ENCODE results near the gene IQCB1.

The IQCB1 gene

GRCh38 chr3:121759541-121760202, 75.2 kb downstream of the IQCB1 start:
- no peak for DNase-seq (ENCODE audit: low read depth)
- TF ChIP-seq, protein P1, sequence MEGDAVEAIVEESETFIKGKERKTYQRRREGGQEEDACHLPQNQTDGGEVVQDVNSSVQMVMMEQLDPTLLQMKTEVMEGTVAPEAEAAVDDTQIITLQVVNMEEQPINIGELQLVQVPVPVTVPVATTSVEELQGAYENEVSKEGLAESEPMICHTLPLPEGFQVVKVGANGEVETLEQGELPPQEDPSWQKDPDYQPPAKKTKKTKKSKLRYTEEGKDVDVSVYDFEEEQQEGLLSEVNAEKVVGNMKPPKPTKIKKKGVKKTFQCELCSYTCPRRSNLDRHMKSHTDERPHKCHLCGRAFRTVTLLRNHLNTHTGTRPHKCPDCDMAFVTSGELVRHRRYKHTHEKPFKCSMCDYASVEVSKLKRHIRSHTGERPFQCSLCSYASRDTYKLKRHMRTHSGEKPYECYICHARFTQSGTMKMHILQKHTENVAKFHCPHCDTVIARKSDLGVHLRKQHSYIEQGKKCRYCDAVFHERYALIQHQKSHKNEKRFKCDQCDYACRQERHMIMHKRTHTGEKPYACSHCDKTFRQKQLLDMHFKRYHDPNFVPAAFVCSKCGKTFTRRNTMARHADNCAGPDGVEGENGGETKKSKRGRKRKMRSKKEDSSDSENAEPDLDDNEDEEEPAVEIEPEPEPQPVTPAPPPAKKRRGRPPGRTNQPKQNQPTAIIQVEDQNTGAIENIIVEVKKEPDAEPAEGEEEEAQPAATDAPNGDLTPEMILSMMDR (IDR thresholded peaks at IDR 0.05; ENCODE audit: control insufficient read depth, insufficient read depth, low read depth, low read length, missing control alignments), result no peak
- no peak overlapping the region for H3K4me3 ChIP-seq (ENCODE audit: control insufficient read depth, low read depth, low read length)

GRCh38 chr3:121758727-121759450, 76.0 kb downstream of the IQCB1 start:
- no peak for DNase-seq (ENCODE audit: low read depth)
- TF ChIP-seq, protein P1 (IDR thresholded peaks at IDR 0.05; ENCODE audit: control insufficient read depth, insufficient read depth, low read depth, low read length, missing control alignments), result no peak
- H3K4me3 ChIP-seq (ENCODE audit: control insufficient read depth, low read depth, low read length), result no peak overlapping the region

GRCh38 chr3:121757812-121758545, 76.9 kb downstream of the IQCB1 start:
- no peak overlapping the region for H3K4me3 ChIP-seq (ENCODE audit: control insufficient read depth, low read depth, low read length)
- no peak for DNase-seq (ENCODE audit: low read depth)
- TF ChIP-seq, protein P1 (IDR thresholded peaks at IDR 0.05; ENCODE audit: control insufficient read depth, insufficient read depth, low read depth, low read length, missing control alignments), result no peak

DNA sequence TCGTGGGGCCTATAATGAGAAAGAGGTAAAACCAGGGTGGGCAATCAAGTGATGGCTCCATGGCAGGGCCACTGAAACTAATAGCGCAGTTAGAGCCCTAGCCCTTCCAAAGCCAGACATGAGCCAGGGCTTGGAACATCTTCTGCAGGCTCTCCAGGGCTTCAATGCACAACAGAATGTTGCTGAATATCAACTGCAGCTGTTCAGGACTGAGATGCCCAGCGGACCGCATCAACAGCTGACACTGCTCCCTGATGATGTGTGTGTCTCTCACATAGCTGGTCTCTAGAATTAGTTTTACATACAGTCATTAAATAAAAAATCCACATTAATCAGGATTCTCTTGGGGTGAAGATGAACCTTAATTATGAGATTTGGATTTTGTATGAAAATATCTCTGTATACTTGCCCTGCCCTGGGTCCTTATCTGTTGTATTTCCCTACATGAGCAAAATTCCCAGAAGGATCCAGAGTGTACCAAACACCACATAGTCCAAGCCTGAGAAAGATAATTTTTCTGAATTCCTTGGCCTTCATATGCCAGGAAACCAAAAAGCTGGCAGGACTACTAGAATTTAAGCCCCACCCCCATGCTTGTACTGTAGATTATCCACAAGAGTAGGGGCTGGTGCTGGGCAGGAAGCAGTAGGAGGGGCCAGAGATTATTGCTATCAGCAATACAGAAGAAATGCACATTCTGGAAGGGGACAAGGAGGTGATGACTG, 77.6 kb downstream of the IQCB1 start:
- TF ChIP-seq, protein P1 (IDR thresholded peaks at IDR 0.05; ENCODE audit: control insufficient read depth, insufficient read depth, low read depth, low read length, missing control alignments), result no peak
- H3K4me3 ChIP-seq (ENCODE audit: control insufficient read depth, low read depth, low read length), result no peak overlapping the region
- no peak for DNase-seq (ENCODE audit: low read depth)

DNA sequence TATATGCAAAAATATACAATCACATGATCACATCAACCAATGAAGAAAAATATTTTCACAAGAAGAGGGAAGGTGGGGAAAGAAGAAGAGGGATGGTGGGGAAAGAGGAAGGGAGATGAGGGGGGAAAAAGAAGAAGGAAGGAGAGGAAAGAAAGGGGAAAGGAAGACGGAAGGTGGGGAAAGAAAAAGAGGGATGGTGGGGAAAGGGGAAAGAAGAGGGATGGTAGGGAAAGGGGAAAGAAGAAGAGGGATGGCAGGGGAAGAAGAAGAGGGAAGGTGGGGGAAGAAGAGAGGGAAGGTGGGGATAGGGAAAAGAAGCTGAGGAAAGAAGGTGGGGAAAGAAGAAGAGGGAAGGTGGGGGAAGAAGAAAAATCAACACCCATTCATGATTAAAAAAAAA, 82.1 kb downstream of the IQCB1 start:
- DNase-seq (ENCODE audit: low read depth), result no peak
- TF ChIP-seq, protein P1 (IDR thresholded peaks at IDR 0.05; ENCODE audit: control insufficient read depth, insufficient read depth, low read depth, low read length, missing control alignments), result no peak
- no peak overlapping the region for H3K4me3 ChIP-seq (ENCODE audit: control insufficient read depth, low read depth, low read length)

DNA sequence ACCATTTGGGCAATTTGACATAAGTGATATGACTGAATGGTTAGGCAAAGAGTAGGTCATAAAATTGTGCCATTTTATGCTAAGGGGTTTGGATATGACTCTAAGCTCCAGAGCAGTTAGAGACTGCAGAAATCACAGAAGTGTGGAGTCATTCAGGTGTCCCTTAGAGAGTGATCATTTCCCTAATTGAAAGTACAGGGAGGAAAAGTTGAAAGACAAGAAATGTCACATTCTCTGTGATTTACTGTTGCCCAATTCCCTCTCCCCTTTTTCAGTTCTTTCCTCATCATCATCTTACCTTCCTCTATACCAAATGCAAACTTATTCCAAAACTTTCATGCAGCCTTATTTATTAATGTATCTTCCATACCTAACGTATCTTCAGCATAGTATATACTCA, 82.6 kb downstream of the IQCB1 start:
- TF ChIP-seq, protein P1 (IDR thresholded peaks at IDR 0.05; ENCODE audit: control insufficient read depth, insufficient read depth, low read depth, low read length, missing control alignments), result no peak
- no peak for DNase-seq (ENCODE audit: low read depth)
- no peak overlapping the region for H3K4me3 ChIP-seq (ENCODE audit: control insufficient read depth, low read depth, low read length)
